Gastrocnemius medialis (tissue), 4 donors: ENCODE data around the gene ENC1.

Experiments used
- CTCF ChIP-seq, 5 experiments: fragments of 450-650 bp in 3 of 5; fragments of 200-600 bp in 2 of 5; sonication (generic) in 2 of 5; IDR thresholded peaks in 4 of 5; conservative IDR thresholded peaks in 1 of 5; 1 replicate in 4 of 5; 2 replicates in 1 of 5; pipeline ENCODE4 v1.5.1; 2016 to 2019; ENCODE audit warnings: antibody characterized with exemption in 5 of 5, mild to moderate bottlenecking in 3 of 5, moderate library complexity in 3 of 5
- POLR2A ChIP-seq, 2 donors: fragments of 450-650 bp; IDR thresholded peaks; one replicate each; pipeline ENCODE4 v1.6.1; 2017; ENCODE audit warnings: antibody characterized with exemption in 2 of 2, mild to moderate bottlenecking in 2 of 2, moderate library complexity in 2 of 2

DNA sequence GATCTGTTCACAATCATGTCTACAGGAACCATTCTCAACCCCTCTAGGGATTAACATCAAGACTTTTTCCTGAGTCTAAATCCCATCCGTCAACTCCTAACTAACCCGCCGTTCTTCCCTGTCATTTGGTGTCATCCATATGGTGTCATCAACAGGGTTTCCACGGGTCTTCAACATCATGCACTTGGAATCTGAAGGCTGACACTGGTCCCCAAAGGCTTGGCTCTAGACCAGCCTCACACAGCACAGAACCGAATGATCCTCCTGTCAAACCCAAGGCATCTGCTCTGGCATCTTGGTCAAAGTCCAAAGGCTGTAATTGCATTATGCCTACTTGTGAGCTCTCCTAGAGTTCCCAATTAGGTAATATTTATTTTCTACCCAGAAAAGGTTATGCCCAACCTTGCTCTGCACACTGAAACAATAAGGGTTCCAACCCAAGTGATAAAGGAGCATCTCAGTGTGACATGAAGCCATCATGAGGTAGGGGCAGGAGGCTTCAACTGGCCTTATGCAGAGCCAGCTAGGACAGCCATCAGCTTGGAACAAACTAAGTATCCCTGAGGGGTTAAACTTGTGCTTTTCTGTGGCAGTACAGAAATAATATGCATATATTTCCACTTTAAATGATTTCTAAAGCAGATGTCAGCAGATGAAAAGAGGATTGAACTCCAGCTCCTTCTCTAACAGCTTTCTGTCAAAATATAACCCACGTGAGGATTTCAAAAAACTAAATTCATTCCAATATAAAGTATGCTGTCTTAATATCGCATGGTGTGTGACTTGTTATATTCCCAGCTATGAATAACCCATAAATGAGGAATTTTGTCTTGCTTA lies 13.9 kb downstream of the ENC1 start:
- TF ChIP-seq CTCF (IDR thresholded peaks at IDR 0.05 in 4 of 5, conservative IDR thresholded peaks at IDR 0.05 in 1 of 5) (no peak), POLR2A (IDR thresholded peaks at IDR 0.05) (no peak)
